Upper lobe of right lung (tissue), 1 donor: ENCODE measurements around the gene ZNF692. TPM values are rescaled to one million over a fixed set of nuclear protein-coding genes. Genes with fewer than 3 reads are reported as not detected.

Experiments used
- ATAC-seq: fragments of 200-7000 bp; cut with Tn5 transposase; one replicate; pipeline ENCODE4 v1.9.1; 2020; ENCODE audit warnings: mild to moderate bottlenecking, moderate library complexity
- DNase-seq: peaks from one replicate; pipeline ENCODE4 v3.0.0-alpha.2; 2020
- H3K27ac ChIP-seq: fragments of 200-600 bp; one replicate; pipeline ENCODE4 v1.8.0; 2022
- H3K27me3 ChIP-seq: fragments of 200-600 bp; one replicate; pipeline ENCODE4 v1.8.0; 2022; ENCODE audit warnings: mild to moderate bottlenecking
- H3K36me3 ChIP-seq: fragments of 200-600 bp; one replicate; pipeline ENCODE4 v1.8.0; 2022
- H3K4me1 ChIP-seq: fragments of 200-600 bp; one replicate; pipeline ENCODE4 v1.8.0; 2022
- H3K4me3 ChIP-seq: fragments of 200-600 bp; one replicate; pipeline ENCODE4 v1.8.0; 2022; ENCODE audit warnings: mild to moderate bottlenecking
- H3K9me3 ChIP-seq: fragments of 200-600 bp; one replicate; pipeline ENCODE4 v1.8.0; 2022
- intact Hi-C: fragments of 100-400 bp; cut with DNase I; formaldehyde crosslinking; loops from one replicate; pipeline ENCODE4 v1.11.0; 2022
- total RNA-seq: library from RNA; stranded (reverse); fragmentation: NEBNext Ultra II Directional; extraction: Animal tissue kit (Norgen Biotek cat#: 25700); gene quantifications from one replicate; pipeline ENCODE4 v1.2.1, GENCODE V29; 2021
- TF ChIP-seq, protein P1 (sequence below): fragments of 200-600 bp; IDR thresholded peaks from one replicate; pipeline ENCODE4 v1.8.0; 2022; ENCODE audit warnings: antibody characterized with exemption
- donor health status: DM: no; HTN: yes; CAD: no; lungs with severe emphysema.

Gene ZNF692
- total RNA-seq, 1 donor from 2014 or later, result 38.1 TPM

DNA sequence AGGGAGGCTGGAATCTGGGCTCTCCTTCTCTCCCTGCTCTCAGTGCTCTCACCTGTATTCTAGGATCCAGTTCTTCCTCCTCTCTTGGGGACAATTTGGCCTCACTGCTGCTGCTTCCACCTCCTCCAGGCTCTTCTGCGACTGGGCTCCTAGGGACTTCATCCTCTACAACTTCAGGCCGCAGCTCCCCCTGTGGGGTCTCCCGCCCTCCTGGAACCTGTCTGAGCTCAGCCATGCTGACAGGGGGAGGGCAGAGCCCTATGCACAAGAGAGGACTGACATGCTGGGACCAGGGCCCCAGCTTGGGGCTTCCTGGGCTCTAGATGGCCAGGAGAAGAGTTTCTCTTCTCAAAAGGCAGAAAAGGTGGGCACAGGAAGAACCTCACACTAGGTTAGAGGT is 34.2 kb downstream of the ZNF692 start:
- H3K4me3 ChIP-seq, result peak overlapping the region; percentile 87
- TF ChIP-seq, protein P1, sequence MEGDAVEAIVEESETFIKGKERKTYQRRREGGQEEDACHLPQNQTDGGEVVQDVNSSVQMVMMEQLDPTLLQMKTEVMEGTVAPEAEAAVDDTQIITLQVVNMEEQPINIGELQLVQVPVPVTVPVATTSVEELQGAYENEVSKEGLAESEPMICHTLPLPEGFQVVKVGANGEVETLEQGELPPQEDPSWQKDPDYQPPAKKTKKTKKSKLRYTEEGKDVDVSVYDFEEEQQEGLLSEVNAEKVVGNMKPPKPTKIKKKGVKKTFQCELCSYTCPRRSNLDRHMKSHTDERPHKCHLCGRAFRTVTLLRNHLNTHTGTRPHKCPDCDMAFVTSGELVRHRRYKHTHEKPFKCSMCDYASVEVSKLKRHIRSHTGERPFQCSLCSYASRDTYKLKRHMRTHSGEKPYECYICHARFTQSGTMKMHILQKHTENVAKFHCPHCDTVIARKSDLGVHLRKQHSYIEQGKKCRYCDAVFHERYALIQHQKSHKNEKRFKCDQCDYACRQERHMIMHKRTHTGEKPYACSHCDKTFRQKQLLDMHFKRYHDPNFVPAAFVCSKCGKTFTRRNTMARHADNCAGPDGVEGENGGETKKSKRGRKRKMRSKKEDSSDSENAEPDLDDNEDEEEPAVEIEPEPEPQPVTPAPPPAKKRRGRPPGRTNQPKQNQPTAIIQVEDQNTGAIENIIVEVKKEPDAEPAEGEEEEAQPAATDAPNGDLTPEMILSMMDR, result no peak
- DNase-seq, result peak; percentile 34
- intact Hi-C loops, result no loop called here
- H3K27ac ChIP-seq, result peak overlapping the region; percentile 99
- peaks cover 54% of the 10 kb centered on the region for H3K4me1 ChIP-seq
- no peaks in the 10 kb centered on the region for H3K27me3 ChIP-seq
- no peaks in the 10 kb centered on the region for H3K9me3 ChIP-seq
- peaks cover 19% of the 10 kb centered on the region for H3K36me3 ChIP-seq
- no peak for ATAC-seq

DNA sequence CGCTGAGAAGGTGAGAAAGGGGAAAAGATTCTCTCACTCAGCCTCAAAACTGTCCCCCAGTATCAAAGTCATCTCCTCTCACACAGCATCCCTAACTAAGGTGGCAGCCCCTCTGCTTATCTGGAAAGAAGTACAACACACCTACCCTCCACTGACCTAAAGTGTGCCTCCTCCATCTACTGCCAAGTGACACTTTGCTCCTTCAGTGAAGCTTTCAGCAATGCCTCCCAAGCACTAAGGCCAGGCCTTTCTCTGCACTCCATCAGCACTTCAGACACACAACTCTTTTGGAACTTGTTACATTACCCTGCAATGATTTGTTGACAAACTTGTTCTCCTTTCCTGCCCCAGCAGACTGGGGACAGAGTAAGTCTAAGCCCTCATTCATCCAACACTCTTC is 34.6 kb downstream of the ZNF692 start:
- ATAC-seq (no peak), DNase-seq (no peak)
- H3K9me3 ChIP-seq, result no peaks in the 10 kb centered on the region
- H3K36me3 ChIP-seq, result peaks cover 19% of the 10 kb centered on the region
- no peaks in the 10 kb centered on the region for H3K27me3 ChIP-seq
- H3K4me3 ChIP-seq, result peak overlapping the region; percentile 9
- H3K27ac ChIP-seq, result no peak overlapping the region
- intact Hi-C loops, result no loop called here
- H3K4me1 ChIP-seq, result peaks cover 54% of the 10 kb centered on the region
- TF ChIP-seq, protein P1, result no peak

DNA sequence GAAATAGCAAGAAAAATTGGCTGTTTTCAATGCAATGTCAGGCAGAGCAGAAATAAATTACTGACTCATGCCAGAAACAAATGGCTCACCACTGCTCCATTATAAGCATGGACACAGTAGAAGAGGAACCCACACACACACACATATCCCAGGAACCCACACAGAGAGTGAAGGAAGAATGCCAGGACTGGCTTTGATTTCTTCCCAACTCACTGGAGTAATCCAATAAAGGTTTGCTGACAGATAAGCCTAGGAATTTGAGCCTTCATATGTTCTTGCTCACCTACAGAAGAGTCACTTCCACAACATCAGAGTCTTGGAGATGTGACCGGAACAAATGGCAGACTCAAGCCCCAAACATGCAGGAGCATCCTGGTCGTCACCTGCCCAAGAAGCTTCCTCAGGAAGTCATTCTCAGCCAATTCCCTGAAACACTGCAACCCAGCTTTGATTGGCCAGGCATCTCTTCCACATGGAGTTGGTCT is 35.3 kb downstream of the ZNF692 start:
- Histone ChIP-seq H3K4me1 (peaks cover 57% of the 10 kb centered on the region), H3K4me3 (peak overlapping the region; percentile 9), H3K27ac (no peak overlapping the region), H3K36me3 (peaks cover 19% of the 10 kb centered on the region), H3K9me3 (no peaks in the 10 kb centered on the region), H3K27me3 (no peaks in the 10 kb centered on the region)
- ATAC-seq (no peak), DNase-seq (no peak)
- intact Hi-C loops, result no loop called here
- TF ChIP-seq, protein P1, result no peak

DNA sequence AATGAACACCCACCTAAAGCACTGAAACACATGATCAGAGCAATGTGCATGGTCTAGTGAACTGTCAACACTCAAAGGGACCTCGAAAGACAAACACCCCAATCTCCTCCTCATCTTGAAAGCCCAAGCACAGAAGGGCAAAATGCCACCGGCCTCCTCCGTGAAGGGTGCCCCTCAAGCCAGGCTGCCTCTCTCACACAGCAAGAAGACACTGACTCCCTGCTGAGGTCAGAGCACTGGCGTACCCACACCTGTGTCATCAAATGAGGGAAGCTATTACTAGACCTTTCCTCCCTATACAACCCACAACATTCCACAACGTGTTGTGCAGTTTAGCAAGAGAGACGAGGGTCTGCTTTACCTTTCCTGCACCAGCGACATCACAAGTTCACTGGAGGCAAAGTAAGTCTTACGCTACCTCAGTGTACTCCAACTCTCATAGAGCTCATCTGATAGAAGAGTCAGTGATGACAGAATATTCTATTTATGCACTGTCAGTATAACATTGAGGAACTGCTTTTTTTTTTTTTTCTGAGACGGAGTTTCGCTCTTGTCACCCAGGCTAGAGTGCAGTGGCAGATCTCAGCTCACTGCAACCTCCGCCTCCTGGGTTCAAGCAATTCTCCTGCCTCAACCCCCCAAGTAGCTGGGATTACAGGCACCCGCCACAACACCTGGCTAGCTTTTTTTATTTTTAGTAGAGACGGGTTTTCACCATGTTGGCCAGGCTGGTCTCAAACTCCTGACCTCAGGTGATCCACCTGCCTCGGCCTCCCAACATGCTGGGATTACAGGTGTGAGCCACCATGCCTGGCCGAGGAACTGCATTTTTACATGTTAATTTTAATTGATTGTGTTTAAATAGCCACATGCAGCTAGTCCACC is 36.5 kb downstream of the ZNF692 start:
- DNase-seq (no peak), ATAC-seq (no peak)
- intact Hi-C loops, result no loop called here
- H3K36me3 ChIP-seq, result peaks cover 19% of the 10 kb centered on the region
- H3K4me1 ChIP-seq, result peaks cover 56% of the 10 kb centered on the region
- no peak overlapping the region for H3K27ac ChIP-seq
- no peaks in the 10 kb centered on the region for H3K27me3 ChIP-seq
- TF ChIP-seq, protein P1, result no peak
- no peaks in the 10 kb centered on the region for H3K9me3 ChIP-seq
- no peak overlapping the region for H3K4me3 ChIP-seq

DNA sequence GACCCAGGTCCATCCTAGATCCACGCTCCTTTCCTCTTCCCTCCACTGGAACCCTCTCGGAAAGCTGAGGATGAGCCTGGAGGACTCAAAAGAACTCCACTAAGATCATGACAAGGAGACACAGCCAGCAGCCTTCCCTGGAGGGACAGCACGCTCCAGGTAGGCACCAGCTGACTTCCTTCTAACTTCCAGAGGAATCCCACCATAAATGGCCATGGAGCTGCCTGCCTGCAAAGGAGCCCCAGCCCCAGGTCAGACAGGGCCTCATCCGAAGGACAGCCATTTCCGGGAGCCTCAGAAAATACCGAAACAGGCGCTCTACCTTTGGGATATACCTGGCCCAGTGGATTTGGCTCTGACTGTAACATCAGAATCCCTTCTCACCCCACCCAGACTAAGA is 37.2 kb downstream of the ZNF692 start:
- Histone ChIP-seq H3K4me1 (peaks cover 49% of the 10 kb centered on the region), H3K27me3 (no peaks in the 10 kb centered on the region)
- ATAC-seq, result no peak

More for the DNA sequence above, 37.2 kb downstream of the ZNF692 start:
- TF ChIP-seq, protein P1, result no peak
- H3K36me3 ChIP-seq, result peaks cover 21% of the 10 kb centered on the region
- no peak overlapping the region for H3K4me3 ChIP-seq
- no peak overlapping the region for H3K27ac ChIP-seq
- intact Hi-C loops, result no loop called here
- H3K9me3 ChIP-seq, result no peaks in the 10 kb centered on the region
- DNase-seq, result no peak
